ENCODE data around the gene LRRC2.
"Not testable (repeated sequence)": the region's sequence is repeated elsewhere in the genome, so short reads cannot be mapped to it uniquely, and the experiment has no call there.

The LRRC2 gene

DNA sequence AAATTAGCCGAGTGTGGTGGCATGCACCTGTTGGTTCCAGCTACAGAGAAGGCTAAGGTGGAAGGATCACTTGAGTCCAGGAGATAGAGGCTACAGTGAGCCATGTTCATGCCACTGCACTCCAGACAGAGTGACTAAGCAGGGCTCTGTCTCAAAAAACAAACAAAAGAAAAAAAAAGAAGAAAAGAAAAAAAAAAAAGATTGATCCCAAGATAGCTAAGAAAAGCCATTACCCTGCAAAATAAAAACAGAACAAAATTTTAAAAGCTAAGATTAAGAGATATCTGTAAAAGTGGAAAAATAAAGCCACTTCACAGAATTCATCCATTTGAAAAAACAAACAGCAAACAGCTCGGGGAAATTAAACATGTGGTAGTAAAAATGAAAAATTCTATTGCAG is 23.8 kb downstream of the LRRC2 start:
- TF ChIP-seq, protein P1, sequence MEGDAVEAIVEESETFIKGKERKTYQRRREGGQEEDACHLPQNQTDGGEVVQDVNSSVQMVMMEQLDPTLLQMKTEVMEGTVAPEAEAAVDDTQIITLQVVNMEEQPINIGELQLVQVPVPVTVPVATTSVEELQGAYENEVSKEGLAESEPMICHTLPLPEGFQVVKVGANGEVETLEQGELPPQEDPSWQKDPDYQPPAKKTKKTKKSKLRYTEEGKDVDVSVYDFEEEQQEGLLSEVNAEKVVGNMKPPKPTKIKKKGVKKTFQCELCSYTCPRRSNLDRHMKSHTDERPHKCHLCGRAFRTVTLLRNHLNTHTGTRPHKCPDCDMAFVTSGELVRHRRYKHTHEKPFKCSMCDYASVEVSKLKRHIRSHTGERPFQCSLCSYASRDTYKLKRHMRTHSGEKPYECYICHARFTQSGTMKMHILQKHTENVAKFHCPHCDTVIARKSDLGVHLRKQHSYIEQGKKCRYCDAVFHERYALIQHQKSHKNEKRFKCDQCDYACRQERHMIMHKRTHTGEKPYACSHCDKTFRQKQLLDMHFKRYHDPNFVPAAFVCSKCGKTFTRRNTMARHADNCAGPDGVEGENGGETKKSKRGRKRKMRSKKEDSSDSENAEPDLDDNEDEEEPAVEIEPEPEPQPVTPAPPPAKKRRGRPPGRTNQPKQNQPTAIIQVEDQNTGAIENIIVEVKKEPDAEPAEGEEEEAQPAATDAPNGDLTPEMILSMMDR (conservative IDR thresholded peaks at IDR 0.05; ENCODE audit: low read length), result no peak
- DNase-seq (ENCODE audit: low read depth), result no peak
- H3K4me3 ChIP-seq (ENCODE audit: low read length), result no peak overlapping the region

DNA sequence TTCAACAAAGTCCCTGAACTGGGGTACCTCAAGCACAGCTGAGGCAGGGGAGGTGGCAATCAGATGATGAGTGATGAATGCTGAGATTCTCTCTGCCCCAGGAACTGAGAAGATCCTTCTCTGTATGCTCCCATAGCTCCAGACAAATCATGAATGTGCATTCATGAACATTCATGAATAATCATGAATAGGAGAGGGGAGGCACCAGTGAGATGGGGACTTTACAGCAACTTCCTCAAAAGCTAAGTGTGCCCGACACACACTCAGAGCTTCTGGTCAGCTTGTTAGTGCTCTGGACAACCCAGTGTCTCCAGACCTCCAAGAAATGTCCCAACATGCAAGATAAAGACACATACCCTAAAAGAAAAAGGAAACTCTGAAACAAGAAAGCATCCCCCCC is 24.3 kb downstream of the LRRC2 start:
- no peak overlapping the region for H3K4me3 ChIP-seq (ENCODE audit: low read length)
- no peak for DNase-seq (ENCODE audit: low read depth)
- TF ChIP-seq, protein P1 (conservative IDR thresholded peaks at IDR 0.05; ENCODE audit: low read length), result no peak

DNA sequence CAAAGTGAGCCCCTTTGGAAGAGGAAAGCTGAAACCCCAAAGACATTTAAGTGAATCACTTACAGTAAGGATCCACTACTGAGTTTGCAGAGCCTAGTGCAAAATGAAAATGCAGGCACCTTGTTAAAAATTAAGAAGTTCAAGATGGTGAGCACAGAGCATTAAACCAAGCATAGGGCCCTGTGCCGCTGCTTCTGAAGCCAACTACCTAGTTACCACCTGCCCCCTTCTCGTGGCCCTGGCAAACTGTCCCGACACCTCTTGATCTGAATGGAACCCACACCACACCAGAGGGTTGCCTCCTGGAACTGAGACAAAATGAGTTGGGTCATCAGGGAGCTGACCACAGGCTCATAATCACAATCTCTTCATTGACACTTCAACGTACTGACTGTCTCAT is 25.6 kb downstream of the LRRC2 start:
- no peak for DNase-seq (ENCODE audit: low read depth)
- TF ChIP-seq, protein P1 (conservative IDR thresholded peaks at IDR 0.05; ENCODE audit: low read length), result no peak
- H3K4me3 ChIP-seq (ENCODE audit: low read length), result no peak overlapping the region

DNA sequence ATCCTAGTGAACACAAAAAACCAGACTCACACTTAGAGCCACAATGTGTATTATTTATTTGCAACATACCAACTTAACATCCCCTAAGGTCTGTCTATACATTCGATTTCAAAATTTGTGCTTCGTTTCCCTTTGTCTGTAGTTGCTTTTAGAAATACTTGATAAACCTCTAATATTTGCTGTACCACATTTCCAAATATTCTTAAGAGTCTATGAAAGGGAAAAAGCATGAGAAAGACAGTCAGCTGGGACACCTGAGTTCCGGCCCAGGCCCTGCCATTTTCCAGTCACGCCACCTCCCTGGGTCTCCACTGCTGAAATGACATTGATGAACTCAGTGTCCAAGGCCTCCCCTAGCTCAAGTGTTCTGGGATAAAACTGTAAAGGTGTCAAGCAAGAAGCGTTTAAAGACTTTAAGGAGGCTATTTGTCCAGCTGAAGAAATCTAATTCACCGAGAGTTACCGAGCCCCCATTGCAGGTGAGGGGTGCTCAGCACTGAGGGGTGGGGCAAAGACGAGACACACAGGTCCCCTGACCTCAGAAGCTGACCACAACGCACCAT is 26.6 kb downstream of the LRRC2 start:
- TF ChIP-seq, protein P1 (conservative IDR thresholded peaks at IDR 0.05; ENCODE audit: low read length), result no peak
- no peak for DNase-seq (ENCODE audit: low read depth)
- no peak overlapping the region for H3K4me3 ChIP-seq (ENCODE audit: low read length)

DNA sequence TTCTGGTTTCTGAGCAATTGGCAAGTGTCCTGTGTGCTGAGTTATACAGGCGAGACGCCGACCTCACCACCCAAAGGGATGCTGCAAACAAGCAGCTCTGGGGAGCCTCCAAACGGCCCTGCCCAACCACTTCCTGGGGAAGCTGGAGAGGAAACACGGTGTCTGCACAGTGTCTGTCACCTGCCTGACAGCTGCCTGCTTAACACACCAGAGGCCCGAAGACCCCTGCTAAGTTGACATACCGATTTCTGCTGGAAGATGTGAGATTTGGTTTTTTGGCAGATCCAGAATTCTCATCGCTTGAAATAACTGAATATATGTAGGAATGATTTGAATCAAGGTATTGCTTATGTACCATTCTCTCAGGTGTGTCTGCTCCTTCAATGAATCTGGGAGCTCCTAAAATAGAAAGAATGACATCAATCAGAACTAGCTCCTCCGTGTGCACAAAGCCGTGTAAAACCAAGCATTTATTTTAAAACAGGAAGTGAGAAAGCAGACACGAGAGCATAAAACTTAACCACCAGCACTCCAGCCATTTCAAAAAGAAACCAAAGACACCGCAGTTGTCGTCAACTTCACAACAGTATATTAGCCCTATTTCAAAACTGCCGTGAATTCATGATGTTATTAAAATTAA is 27.2 kb downstream of the LRRC2 start:
- no peak overlapping the region for H3K4me3 ChIP-seq (ENCODE audit: low read length)
- TF ChIP-seq, protein P1 (conservative IDR thresholded peaks at IDR 0.05; ENCODE audit: low read length), result no peak
- peak; percentile 76 for DNase-seq (ENCODE audit: low read depth)

DNA sequence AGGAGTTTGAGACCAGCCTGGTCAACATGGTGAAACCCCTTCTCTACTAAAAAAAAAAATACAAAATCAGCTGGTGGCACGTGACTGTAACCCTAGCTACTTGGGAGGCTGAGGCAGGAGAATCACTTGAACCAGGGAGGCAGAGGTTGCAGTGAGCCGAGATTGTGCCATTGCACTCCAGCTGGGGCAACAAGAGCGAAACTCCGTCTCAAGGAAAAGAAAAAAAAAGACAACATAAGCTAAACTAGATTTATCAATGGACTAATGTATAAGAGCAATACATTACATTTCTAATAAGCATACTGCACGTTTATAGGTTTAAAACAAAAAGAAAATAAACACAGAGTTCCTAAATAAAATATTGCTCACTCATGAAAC is 27.7 kb downstream of the LRRC2 start:
- not testable (repeated sequence) for H3K4me3 ChIP-seq (ENCODE audit: low read length); DNase-seq (ENCODE audit: low read depth)

DNA sequence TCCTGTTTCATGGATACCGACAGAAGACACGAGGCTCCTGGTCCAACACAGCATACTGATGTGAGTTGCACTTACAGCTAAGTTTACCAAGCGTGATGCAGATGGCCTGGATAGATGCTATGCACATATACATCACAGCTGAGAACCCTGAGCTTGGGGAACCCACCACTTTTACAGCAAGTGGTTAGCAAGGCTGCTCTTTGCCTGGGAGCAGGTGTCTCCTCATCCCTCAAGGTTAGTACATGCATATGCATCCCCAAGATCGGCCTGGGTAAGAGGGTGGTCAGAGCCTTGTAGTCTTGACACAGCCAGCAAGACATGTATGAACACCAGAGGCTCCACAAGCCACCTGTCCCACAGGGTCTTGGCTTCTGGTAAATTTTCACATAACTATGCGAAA is 28.3 kb downstream of the LRRC2 start:
- DNase-seq (ENCODE audit: low read depth), result no peak
- TF ChIP-seq, protein P1 (conservative IDR thresholded peaks at IDR 0.05; ENCODE audit: low read length), result no peak
- no peak overlapping the region for H3K4me3 ChIP-seq (ENCODE audit: low read length)
